A673 (cell line): ENCODE data around the gene DNMT3A. TPM values are rescaled to one million over a fixed set of nuclear protein-coding genes. Genes with fewer than 3 reads are reported as not detected.

Experiments
- BruUV-seq: library from RNA; stranded (reverse); fragments of 400-500 nt; replicated peaks from 2 replicates; lab custom pipeline; 2021; lab: Mats Ljungman, UMichigan
- CTCF ChIA-PET: fragments of 300-600 bp; sonication (Branson Sonifier 250); formaldehyde crosslinking; loops from one replicate; lab custom pipeline; 2022; ENCODE audit warnings: antibody characterized with exemption; lab: Charles Lee
- POLR2A ChIA-PET: fragments of 300-600 bp; sonication (Branson Sonifier 250); formaldehyde crosslinking; loops from one replicate; lab custom pipeline; 2022; ENCODE audit warnings: antibody characterized with exemption; ENCODE audit not compliant: low non-redundant PET; lab: Charles Lee
- DNase-seq: peaks from one replicate; pipeline ENCODE4 v3.0.0-alpha.2; 2015; ENCODE audit warnings: low spot score
- H3K27ac ChIP-seq: fragments of 200-600 bp; sonication (generic); 2 replicates; pipeline ENCODE4 v1.5.1; 2016; ENCODE audit warnings: mixed run types, low read depth, mild to moderate bottlenecking, mixed read lengths, antibody characterized with exemption, low read length; ENCODE audit not compliant: poor library complexity, severe bottlenecking
- H3K27me3 ChIP-seq: fragments of 200-600 bp; sonication (generic); replicated peaks from 2 replicates; pipeline ENCODE4 v1.6.1; 2017; ENCODE audit warnings: mixed run types, low read depth, mild to moderate bottlenecking, mixed read lengths, antibody characterized with exemption, low read length; ENCODE audit not compliant: insufficient read depth, poor library complexity
- H3K36me3 ChIP-seq: fragments of 200-600 bp; sonication (generic); 2 replicates; pipeline ENCODE4 v1.6.1; 2016; ENCODE audit warnings: mixed run types, mild to moderate bottlenecking, mixed read lengths, antibody characterized with exemption, low read length; ENCODE audit not compliant: insufficient read depth, poor library complexity, severe bottlenecking
- H3K4me1 ChIP-seq: fragments of 200-600 bp; sonication (generic); 2 replicates; pipeline ENCODE4 v1.6.1; 2017; ENCODE audit warnings: mixed run types, mild to moderate bottlenecking, mixed read lengths, antibody characterized with exemption, low read length; ENCODE audit not compliant: insufficient read depth, poor library complexity, severe bottlenecking
- H3K4me3 ChIP-seq: fragments of 200-600 bp; sonication (generic); 2 replicates; pipeline ENCODE4 v1.5.1; 2016; ENCODE audit warnings: low read depth, mixed run types, mild to moderate bottlenecking, mixed read lengths, low read length; ENCODE audit not compliant: poor library complexity, severe bottlenecking
- H3K9me3 ChIP-seq: fragments of 200-600 bp; sonication (generic); 2 replicates; pipeline ENCODE4 v1.6.1; 2016; ENCODE audit warnings: mixed run types, low read depth, mild to moderate bottlenecking, mixed read lengths, antibody characterized with exemption, low read length; ENCODE audit not compliant: poor library complexity, severe bottlenecking
- CTCF ChIP-seq: fragments of 300-800, 200-600 bp; sonication (generic); conservative IDR thresholded peaks from 2 replicates; pipeline ENCODE4 v1.5.1; 2017; ENCODE audit warnings: low read depth, mild to moderate bottlenecking, antibody characterized with exemption, low read length, moderate library complexity, mixed read lengths
- EZH2 ChIP-seq: fragments of 200-600 bp; sonication (generic); IDR thresholded peaks from 2 replicates; pipeline ENCODE4 v1.6.1; 2017; ENCODE audit warnings: borderline replicate concordance, low read depth, mild to moderate bottlenecking, mixed read lengths, antibody characterized with exemption, low read length; ENCODE audit not compliant: poor library complexity, severe bottlenecking
- intact Hi-C: fragments of 100-400 bp; cut with micrococcal nuclease; formaldehyde crosslinking; loops from one replicate; pipeline ENCODE4 v1.10.0; 2022; ENCODE audit not compliant: unreplicated experiment
- total RNA-seq: library from RNA; stranded (reverse); gene quantifications from 2 replicates; pipeline ENCODE4 v1.2.3, GENCODE V29; 2021

Gene DNMT3A
- total RNA-seq, 1 experiment from 2014 or later: 109 TPM

DNA sequence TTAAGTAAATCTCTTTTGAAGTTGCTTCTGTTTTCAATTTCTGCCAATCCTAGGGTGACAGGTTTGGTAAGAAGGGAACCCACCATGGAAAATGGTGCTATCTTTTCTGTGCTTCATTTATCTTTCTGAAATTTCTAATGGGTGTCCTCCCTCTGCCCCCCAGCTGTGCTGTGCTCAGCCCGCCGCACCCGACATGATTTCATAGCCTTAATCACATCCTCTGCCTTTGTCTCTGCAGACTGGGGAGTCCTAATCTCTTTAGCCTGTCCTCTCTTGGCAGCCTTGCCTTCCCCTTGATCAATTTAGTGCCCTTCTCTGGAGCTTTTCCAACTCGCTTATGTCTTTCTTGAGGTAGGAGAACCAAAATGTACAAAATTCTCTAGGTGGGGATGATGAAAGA is 49.3 kb downstream of the DNMT3A start:
- Histone ChIP-seq H3K4me3 (no peak overlapping the region), H3K4me1 (peaks cover 53% of the 10 kb centered on the region), H3K36me3 (no peaks in the 10 kb centered on the region), H3K27me3 (no peaks in the 10 kb centered on the region), H3K27ac (peak overlapping the region; percentile 85), H3K9me3 (no peaks in the 10 kb centered on the region)
- ChIA-PET POLR2A (interaction anchor here (0.6 kb wide), 1 partner anchor 19 kb away, joined by 3 read pairs; no protein-coding TSS in a partner anchor), CTCF (no interaction called here)
- no peak for TF ChIP-seq EZH2
- TF ChIP-seq CTCF: no peak
- intact Hi-C loops: no loop called here
- DNase-seq: peak; percentile 96
- no TSS peak for BruUV-seq

- Histone ChIP-seq H3K27ac (peak overlapping the region; percentile 85), H3K36me3 (no peaks in the 10 kb centered on the region), H3K27me3 (no peaks in the 10 kb centered on the region), H3K4me3 (no peak overlapping the region), H3K4me1 (peaks cover 64% of the 10 kb centered on the region), H3K9me3 (no peaks in the 10 kb centered on the region)
- intact Hi-C loops: no loop called here
- no TSS peak for BruUV-seq
- CTCF ChIA-PET: interaction anchor here (1.0 kb wide), 1 partner anchor 71 kb away, joined by 3 read pairs; no protein-coding TSS in a partner anchor
- TF ChIP-seq EZH2 (no peak), CTCF (no peak)
- POLR2A ChIA-PET: interaction anchor here (0.6 kb wide), 2 partner anchors 25 to 85 kb away, joined by 3 to 8 read pairs; no protein-coding TSS in a partner anchor
- peak; percentile 66 for DNase-seq
Measured at GRCh38 chr2:25290811-25291495, 50.8 kb downstream of the DNMT3A start.

DNA sequence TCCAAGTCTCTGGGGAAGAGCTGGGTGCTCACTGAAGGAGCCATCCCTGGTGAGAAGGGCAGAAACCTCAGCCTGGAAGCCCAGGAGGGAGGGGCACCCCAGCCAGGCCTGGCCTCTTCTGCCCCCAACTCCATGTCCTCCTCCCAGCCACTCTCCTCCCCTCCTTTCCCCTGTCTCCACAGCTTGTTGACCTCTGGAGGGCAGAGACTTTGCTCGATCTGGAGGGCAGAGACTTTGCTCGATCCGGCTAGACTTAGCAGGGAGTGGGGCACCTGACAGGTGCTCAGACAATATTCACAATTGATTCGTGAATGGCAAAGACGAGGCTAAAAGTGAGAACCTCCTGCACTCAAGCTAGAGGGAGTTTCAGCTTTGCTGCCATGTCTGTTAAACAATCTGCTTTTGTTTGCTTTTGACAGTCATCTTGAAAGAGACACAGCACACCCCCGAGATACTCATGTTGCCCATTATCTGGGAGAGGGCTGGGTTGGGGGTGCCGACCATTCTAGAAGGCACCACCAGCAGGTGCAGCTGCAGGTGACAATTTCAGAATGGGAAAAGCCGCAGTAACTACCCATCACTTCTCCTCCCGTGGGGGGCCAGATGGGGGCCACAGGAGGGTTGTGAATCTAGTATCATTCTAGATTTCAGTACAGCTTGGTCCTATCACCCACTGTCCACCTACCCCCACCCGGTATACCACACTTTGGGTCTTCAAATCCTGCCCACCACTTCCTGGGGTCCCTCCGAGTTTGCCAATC is 54.8 kb downstream of the DNMT3A start:
- Histone ChIP-seq H3K27ac (peak overlapping the region; percentile 41), H3K4me1 (peaks cover 35% of the 10 kb centered on the region), H3K9me3 (no peaks in the 10 kb centered on the region), H3K27me3 (no peaks in the 10 kb centered on the region), H3K36me3 (peaks cover 8% of the 10 kb centered on the region), H3K4me3 (no peak overlapping the region)
- intact Hi-C loops: no loop called here
- DNase-seq: no peak
- no peak for TF ChIP-seq EZH2
- TF ChIP-seq CTCF: no peak
- ChIA-PET POLR2A (no interaction called here), CTCF (interaction anchor here (0.6 kb wide), 1 partner anchor 281 kb away, joined by 7 read pairs; no protein-coding TSS in a partner anchor)
- no TSS peak for BruUV-seq
